Bronchial epithelial cell (primary cell): ENCODE measurements around the gene CEP44. TPM values are rescaled to one million over a fixed set of nuclear protein-coding genes. Genes with fewer than 3 reads are reported as not detected.
"Not testable (repeated sequence)": the region's sequence is repeated elsewhere in the genome, so short reads cannot be mapped to it uniquely, and the experiment has no call there.

Source experiments
- DNase-seq: peaks from one replicate; pipeline ENCODE4 v3.0.0-alpha.2; 2010; ENCODE audit warnings: low read depth
- FAIRE-seq: peaks from 2 replicates; lab custom pipeline; 2011; peaks lifted over from hg19 to GRCh38; lab: Jason Lieb, UNC
- H3K27me3 ChIP-seq: 2 replicates; pipeline ENCODE4 v1.5.1; 2011; ENCODE audit warnings: low read length; ENCODE audit not compliant: control insufficient read depth, insufficient read depth
- H3K36me3 ChIP-seq: 2 replicates; pipeline ENCODE4 v1.5.1; 2011; ENCODE audit warnings: low read length; ENCODE audit not compliant: control insufficient read depth, insufficient read depth
- H3K4me3 ChIP-seq: 2 replicates; pipeline ENCODE4 v1.5.1; 2011; ENCODE audit warnings: mild to moderate bottlenecking, low read depth, low read length, control low read depth
- total RNA-seq: library from RNA; depleted of rRNA; stranded (reverse); fragments of >200 nt; gene quantifications from 2 replicates; pipeline ENCODE4 v1.2.1, GENCODE V29; 2014
- TF ChIP-seq, protein P1 (sequence below): IDR thresholded peaks from 2 replicates; pipeline ENCODE4 v1.5.1; 2011; ENCODE audit warnings: mild to moderate bottlenecking, moderate library complexity, low read length, control low read depth, inconsistent platforms; ENCODE audit not compliant: insufficient read depth, severe bottlenecking

The CEP44 gene
- total RNA-seq, 1 donor from 2014 or later: 16.8 TPM

DNA sequence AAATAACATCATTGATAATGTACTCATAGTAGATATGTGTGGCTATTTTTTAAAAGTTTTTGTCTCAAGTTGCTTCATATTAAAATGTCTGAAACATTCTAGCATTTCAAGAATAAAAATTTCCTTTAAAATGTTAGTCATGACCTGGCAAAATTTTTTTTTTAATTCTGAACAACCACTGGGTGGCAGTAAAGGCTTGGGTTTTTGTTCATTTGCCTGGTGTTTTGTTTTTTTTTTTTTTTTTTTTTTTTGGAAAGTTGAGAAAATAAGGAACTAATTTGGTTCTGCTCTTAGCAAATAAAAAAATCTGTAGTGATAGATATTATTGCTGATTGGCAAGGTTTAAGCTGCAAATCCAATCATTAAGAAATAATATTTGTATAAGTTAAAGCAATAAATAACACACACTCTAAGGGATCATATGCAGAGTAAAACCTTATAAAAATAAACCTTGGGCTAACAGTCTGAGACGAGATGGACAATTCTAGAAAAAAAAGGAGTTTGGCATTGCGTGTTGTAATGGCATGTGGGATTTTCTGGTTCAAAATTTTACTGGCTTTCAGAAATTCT, 81.4 kb downstream of the CEP44 start:
- Histone ChIP-seq H3K27me3 (no peaks in the 10 kb centered on the region), H3K36me3 (no peaks in the 10 kb centered on the region), H3K4me3 (no peak overlapping the region)
- FAIRE-seq (no peak), DNase-seq (peak; percentile 41)
- TF ChIP-seq, protein P1, sequence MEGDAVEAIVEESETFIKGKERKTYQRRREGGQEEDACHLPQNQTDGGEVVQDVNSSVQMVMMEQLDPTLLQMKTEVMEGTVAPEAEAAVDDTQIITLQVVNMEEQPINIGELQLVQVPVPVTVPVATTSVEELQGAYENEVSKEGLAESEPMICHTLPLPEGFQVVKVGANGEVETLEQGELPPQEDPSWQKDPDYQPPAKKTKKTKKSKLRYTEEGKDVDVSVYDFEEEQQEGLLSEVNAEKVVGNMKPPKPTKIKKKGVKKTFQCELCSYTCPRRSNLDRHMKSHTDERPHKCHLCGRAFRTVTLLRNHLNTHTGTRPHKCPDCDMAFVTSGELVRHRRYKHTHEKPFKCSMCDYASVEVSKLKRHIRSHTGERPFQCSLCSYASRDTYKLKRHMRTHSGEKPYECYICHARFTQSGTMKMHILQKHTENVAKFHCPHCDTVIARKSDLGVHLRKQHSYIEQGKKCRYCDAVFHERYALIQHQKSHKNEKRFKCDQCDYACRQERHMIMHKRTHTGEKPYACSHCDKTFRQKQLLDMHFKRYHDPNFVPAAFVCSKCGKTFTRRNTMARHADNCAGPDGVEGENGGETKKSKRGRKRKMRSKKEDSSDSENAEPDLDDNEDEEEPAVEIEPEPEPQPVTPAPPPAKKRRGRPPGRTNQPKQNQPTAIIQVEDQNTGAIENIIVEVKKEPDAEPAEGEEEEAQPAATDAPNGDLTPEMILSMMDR: peak; percentile 13

DNA sequence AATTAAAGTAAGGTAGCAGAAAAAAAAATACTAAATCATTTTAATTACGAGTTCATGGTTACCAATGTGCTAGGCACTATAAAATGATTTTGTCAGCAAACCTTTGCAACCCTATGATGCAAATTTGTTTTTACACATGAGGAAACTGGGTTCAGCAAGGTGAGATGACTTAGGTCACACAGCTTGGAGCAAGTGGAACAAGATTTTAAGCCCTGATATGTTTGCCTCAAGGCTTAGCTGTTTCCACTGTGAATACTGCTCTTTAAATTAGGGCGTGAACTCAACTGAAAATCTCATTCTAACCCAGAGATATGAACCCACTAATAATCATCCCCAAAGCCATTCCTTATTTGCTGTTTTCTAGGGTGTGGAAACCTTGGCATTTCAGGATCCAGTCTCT, 86.3 kb downstream of the CEP44 start:
- no peaks in the 10 kb centered on the region for H3K36me3 ChIP-seq
- no peaks in the 10 kb centered on the region for H3K27me3 ChIP-seq
- no peak overlapping the region for H3K4me3 ChIP-seq
- no peak for DNase-seq
- TF ChIP-seq, protein P1: no peak
- FAIRE-seq: no peak

DNA sequence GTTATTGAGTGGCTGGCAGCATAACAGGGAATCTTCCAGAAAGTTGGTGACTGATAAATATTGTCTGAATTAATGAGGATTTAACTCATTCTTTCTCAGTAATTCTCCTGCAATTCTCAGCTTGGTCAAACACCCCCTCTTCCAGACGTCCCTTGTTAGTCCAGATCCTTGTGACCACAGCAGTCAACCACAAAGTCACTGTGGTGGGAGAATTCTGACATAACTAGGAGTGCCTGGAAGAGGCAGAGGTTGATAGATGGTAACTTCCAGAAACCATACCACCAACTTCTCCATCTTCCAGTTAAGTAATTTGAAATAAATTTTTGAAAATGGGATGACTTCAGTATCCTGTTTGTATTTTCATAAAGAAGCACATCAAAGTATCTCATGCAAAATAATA, 90.1 kb downstream of the CEP44 start:
- no peak for DNase-seq
- Histone ChIP-seq H3K36me3 (no peaks in the 10 kb centered on the region), H3K4me3 (no peak overlapping the region), H3K27me3 (no peaks in the 10 kb centered on the region)
- FAIRE-seq: no peak
- TF ChIP-seq, protein P1: no peak

DNA sequence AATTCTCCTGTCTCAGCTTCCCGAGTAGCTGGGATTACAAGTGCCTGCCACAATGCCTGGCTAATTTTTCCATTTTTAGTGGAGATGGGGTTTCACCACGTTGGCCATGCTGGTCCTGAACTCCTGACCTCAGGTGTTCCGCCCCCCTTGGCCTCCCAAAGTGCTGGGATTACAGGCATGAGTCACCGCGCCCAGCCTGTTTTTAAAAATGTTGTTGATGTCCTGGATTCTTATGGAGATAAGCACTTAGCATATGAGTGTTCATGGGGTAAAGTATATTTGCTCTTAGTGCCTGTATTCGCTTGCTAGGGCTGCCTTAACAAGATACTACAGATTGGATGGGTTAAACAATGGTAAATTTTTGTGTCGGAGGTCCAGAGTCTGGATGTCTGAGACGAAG, 91.7 kb downstream of the CEP44 start:
- TF ChIP-seq, protein P1: no peak
- no peak overlapping the region for H3K4me3 ChIP-seq
- FAIRE-seq (no peak), DNase-seq (no peak)
- no peaks in the 10 kb centered on the region for H3K27me3 ChIP-seq
- no peaks in the 10 kb centered on the region for H3K36me3 ChIP-seq

DNA sequence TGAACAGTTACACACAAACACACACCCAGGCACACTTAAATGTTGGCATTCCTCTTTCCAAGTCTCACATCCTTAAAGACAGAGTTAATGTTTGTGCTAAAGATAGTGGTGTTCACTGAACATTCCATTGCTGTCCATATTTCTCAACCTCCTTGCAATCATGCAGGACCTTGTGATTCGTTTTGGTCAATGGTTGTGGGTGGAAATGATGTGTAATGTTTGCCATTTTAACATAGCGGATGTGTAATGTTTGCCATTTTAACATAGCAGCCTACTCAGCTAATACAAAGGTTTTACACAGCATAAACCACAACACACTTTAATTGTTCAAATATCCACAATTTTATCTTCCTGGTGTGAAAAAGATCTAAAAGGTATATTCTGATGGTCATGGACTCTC, 93.9 kb downstream of the CEP44 start:
- TF ChIP-seq, protein P1: no peak
- H3K27me3 ChIP-seq: no peaks in the 10 kb centered on the region
- DNase-seq (peak; percentile 93), FAIRE-seq (peak; percentile 82)
- H3K4me3 ChIP-seq: no peak overlapping the region
- H3K36me3 ChIP-seq: no peaks in the 10 kb centered on the region

DNA sequence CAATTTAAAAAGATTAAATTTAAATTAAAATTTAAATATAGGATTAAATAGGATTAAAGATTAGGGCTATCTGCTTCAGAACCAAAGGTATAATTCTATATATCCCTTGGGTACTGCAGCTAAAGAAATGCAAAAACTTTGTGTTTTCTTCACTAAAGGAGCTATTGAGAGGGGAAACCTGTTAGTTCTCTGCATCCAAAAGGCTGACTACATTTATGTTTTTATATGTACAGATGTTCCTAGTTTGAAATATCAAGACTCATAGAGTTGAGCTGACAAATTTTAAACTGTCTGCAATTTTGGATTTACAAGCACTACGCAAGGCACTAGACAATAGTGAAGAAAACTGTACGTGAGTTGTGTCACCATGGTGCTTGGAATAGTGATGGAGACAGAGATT, 95.2 kb downstream of the CEP44 start:
- H3K4me3 ChIP-seq: no peak overlapping the region
- TF ChIP-seq, protein P1: no peak
- FAIRE-seq: no peak
- H3K36me3 ChIP-seq: no peaks in the 10 kb centered on the region
- no peak for DNase-seq
- H3K27me3 ChIP-seq: no peaks in the 10 kb centered on the region

DNA sequence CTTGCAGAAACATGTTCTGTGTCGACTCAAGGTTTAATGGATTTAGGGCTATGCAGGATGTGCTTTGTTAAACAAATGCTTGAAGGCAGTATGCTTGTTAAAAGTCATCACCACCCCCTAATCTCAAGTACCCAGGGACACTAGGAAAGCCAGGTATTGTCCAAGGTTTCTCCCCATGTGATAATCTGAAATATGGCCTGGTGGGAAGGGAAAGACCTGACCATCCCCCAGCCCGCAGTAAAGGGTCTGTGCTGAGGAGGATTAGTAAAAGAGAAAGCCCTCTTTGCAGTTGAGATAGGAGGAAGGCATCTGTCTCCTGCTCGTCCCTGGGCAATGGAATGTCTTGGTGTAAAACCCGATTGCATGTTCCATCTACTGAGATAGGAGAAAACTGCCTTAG, 96.5 kb downstream of the CEP44 start:
- FAIRE-seq, H3K27me3 ChIP-seq, H3K4me3 ChIP-seq, H3K36me3 ChIP-seq: not testable (repeated sequence)
- peak; percentile 62 for DNase-seq
